Breast epithelium (tissue), 3 donors: ENCODE data around the gene GPR142.

ENCODE experiments used
- POLR2A ChIP-seq: fragments of 450-650 bp; IDR thresholded peaks from one replicate; pipeline ENCODE4 v1.6.1; 2016; ENCODE audit warnings: antibody characterized with exemption, mild to moderate bottlenecking, moderate library complexity
- POLR2AphosphoS5 ChIP-seq, 3 donors: sonication (generic); formaldehyde crosslinking; IDR thresholded peaks; one replicate each; pipeline ENCODE4 v1.6.1; 2017; ENCODE audit warnings: antibody characterized with exemption in 3 of 3
- TF ChIP-seq, protein P1 (sequence below), 3 donors: fragments of 450-650 bp; IDR thresholded peaks; one replicate each; pipeline ENCODE4 v1.5.1; 2016 to 2017; ENCODE audit warnings: antibody characterized with exemption in 3 of 3, mild to moderate bottlenecking in 3 of 3, moderate library complexity in 3 of 3

DNA sequence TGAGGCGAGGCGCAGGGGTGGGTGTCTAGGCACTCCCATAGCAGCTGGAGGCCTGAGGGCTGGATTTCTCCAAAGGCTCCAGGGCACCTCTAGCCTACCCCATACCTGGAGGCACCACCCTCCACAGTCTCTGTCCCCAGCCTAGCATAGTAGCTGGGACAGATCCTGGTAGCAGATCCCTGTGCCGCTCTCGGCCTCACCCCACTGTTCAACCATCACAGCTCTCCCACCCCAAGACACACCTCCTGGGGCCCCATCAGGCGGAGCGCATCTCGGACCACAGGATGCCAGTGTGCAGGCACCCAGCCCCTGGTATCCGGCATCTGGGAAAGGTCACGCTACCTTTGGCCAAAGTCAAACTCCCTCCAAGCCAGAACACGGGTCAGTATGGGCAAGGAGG, 12.7 kb upstream of the GPR142 start:
- TF ChIP-seq, protein P1, sequence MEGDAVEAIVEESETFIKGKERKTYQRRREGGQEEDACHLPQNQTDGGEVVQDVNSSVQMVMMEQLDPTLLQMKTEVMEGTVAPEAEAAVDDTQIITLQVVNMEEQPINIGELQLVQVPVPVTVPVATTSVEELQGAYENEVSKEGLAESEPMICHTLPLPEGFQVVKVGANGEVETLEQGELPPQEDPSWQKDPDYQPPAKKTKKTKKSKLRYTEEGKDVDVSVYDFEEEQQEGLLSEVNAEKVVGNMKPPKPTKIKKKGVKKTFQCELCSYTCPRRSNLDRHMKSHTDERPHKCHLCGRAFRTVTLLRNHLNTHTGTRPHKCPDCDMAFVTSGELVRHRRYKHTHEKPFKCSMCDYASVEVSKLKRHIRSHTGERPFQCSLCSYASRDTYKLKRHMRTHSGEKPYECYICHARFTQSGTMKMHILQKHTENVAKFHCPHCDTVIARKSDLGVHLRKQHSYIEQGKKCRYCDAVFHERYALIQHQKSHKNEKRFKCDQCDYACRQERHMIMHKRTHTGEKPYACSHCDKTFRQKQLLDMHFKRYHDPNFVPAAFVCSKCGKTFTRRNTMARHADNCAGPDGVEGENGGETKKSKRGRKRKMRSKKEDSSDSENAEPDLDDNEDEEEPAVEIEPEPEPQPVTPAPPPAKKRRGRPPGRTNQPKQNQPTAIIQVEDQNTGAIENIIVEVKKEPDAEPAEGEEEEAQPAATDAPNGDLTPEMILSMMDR (IDR thresholded peaks at IDR 0.05), result no peak
- TF ChIP-seq POLR2A (no peak), POLR2AphosphoS5 (IDR thresholded peaks at IDR 0.05) (no peak)
